ENCODE data around the gene SHOC1. TPM values are rescaled to one million over a fixed set of nuclear protein-coding genes. Genes with fewer than 3 reads are reported as not detected.

Gene SHOC1
- total and polyA plus RNA-seq, 2 of the 13 experiments (the other 11 are each of a cell fraction or from before 2014, with no cell fraction given) = not detected

GRCh38 chr9:111804636-111805035 is 9.9 kb upstream of the SHOC1 start (continued):
- TF ChIP-seq HINFP (CRISPR knock-in tag; IDR thresholded peaks at IDR 0.05; ENCODE audit: low read depth) = no peak
- no peak for TF ChIP-seq ZFY (CRISPR knock-in tag; IDR thresholded peaks at IDR 0.05)
- TF ChIP-seq ZNF280D (CRISPR knock-in tag; IDR thresholded peaks at IDR 0.05) = no peak
- no peak for TF ChIP-seq RCOR2 (CRISPR knock-in tag; IDR thresholded peaks at IDR 0.05)
- no peak for TF ChIP-seq POGZ (CRISPR knock-in tag; IDR thresholded peaks at IDR 0.05)
- TF ChIP-seq ZBTB46 (CRISPR knock-in tag; IDR thresholded peaks at IDR 0.05; ENCODE audit: borderline replicate concordance) = no peak

GRCh38 chr9:111803924-111804323 is 9.2 kb upstream of the SHOC1 start:
- no peak overlapping the region for H3K4me3 ChIP-seq (replicated peaks in 1 of 3; ENCODE audit: insufficient read depth in 1 of 3, low read depth in 2 of 3, low read length in 3 of 3)
- intact Hi-C loops (cut with micrococcal nuclease; ENCODE audit: unreplicated experiment) = no loop called here
- WGBS (ENCODE audit: low lambda C conversion rate) = 31% methylated on average over 3 of the region's 3 CpGs
- H3K27ac ChIP-seq (ENCODE audit: extremely low read length, insufficient read depth, low read length) = no peak overlapping the region
- H3K27me3 ChIP-seq (ENCODE audit: control insufficient read depth in 1 of 2, insufficient read depth in 2 of 2, low read length in 2 of 2) = no peaks in the 10 kb centered on the region
- FAIRE-seq (no peak), DNase-seq (ENCODE audit: low spot score) (no peak), ATAC-seq (no peak)
- no peak overlapping the region for H2AFZ ChIP-seq (ENCODE audit: low read length)
- H3K9me3 ChIP-seq (ENCODE audit: low read length) = no peaks in the 10 kb centered on the region
- POLR2A ChIA-PET = no interaction called here
- H3K79me2 ChIP-seq (ENCODE audit: insufficient read depth, low read length) = no peaks in the 10 kb centered on the region
- no peaks in the 10 kb centered on the region for H4K20me1 ChIP-seq (ENCODE audit: insufficient read depth, low read length)
- CTCF ChIA-PET (ENCODE audit: low intra/inter-chr PET ratio, low total read pairs) = no interaction called here
- H3K36me3 ChIP-seq (replicated peaks in 1 of 2; ENCODE audit: control insufficient read depth in 1 of 2, insufficient read depth in 2 of 2, low read length in 2 of 2) = no peaks in the 10 kb centered on the region
- H3K4me1 ChIP-seq (ENCODE audit: insufficient read depth, low read length) = no peaks in the 10 kb centered on the region
- BruUV-seq (replicated peaks) = no TSS peak
- no peak overlapping the region for H3K4me2 ChIP-seq (ENCODE audit: low read depth, low read length)
- H3K9ac ChIP-seq (ENCODE audit: insufficient read depth, low read depth, low read length) = no peak overlapping the region
- in situ Hi-C loops (cut with HindIII; ENCODE audit: extremely low pct_ligation_motif_present, low pct_unique_long_range_greater_than_20kb) = no loop called here
- TF ChIP-seq NR3C1 (CRISPR knock-in tag; IDR thresholded peaks at IDR 0.05) (no peak), ZNF784 (CRISPR knock-in tag; IDR thresholded peaks at IDR 0.05; ENCODE audit: borderline replicate concordance) (no peak), ATAD3A (CRISPR knock-in tag; IDR thresholded peaks at IDR 0.05) (no peak), ZNF143 (CRISPR knock-in tag; IDR thresholded peaks at IDR 0.05) (no peak), ZSCAN20 (CRISPR knock-in tag; IDR thresholded peaks at IDR 0.05; ENCODE audit: borderline replicate concordance) (no peak), CREM (IDR thresholded peaks at IDR 0.05) (no peak), CREM (CRISPR knock-in tag; IDR thresholded peaks at IDR 0.05) (no peak), ZNF275 (CRISPR knock-in tag; IDR thresholded peaks at IDR 0.05; ENCODE audit: borderline replicate concordance) (no peak)

Measured in HepG2 (cell line).